G401 (cell line): Measurements from ENCODE around the gene LYSMD1. TPM values are rescaled to one million over a fixed set of nuclear protein-coding genes. Genes with fewer than 3 reads are reported as not detected.
A peak's percentile ranks its signal among the peaks of the same experiment; 100 is the strongest.

ENCODE experiments used
- DNase-seq: peaks from one replicate; pipeline ENCODE4 v3.0.0-alpha.2; 2015; ENCODE audit warnings: low spot score
- in situ Hi-C: cut with HindIII; loops from 2 replicates; pipeline ENCODE4 v1.10.0; 2016; ENCODE audit warnings: low sequenced_read_pairs, mixed read lengths
- total RNA-seq: library from RNA; depleted of rRNA; stranded (reverse); fragments of >200 nt; shearing (Covaris generic); gene quantifications from 2 replicates; pipeline ENCODE4 v1.2.3, GENCODE V29; 2014

LYSMD1 gene
- total RNA-seq, 1 experiment from 2014 or later: 8.9 TPM

GRCh38 chr1:151144474-151145303 lies 21.0 kb downstream of the LYSMD1 start:
- in situ Hi-C loops: no loop called here
- peak; percentile 32 for DNase-seq

GRCh38 chr1:151143986-151144385 lies 21.7 kb downstream of the LYSMD1 start:
- DNase-seq: no peak
- in situ Hi-C loops: no loop called here

GRCh38 chr1:151143057-151143435 lies 22.7 kb downstream of the LYSMD1 start:
- in situ Hi-C loops: no loop called here
- no peak for DNase-seq

GRCh38 chr1:151142411-151143056 lies 23.2 kb downstream of the LYSMD1 start:
- DNase-seq: no peak
- in situ Hi-C loops: no loop called here

GRCh38 chr1:151137789-151138188 lies 27.9 kb downstream of the LYSMD1 start:
- no peak for DNase-seq
- in situ Hi-C loops: no loop called here

GRCh38 chr1:151135433-151136385 lies 30.0 kb downstream of the LYSMD1 start:
- DNase-seq: no peak
- in situ Hi-C loops: no loop called here

GRCh38 chr1:151134991-151135390 lies 30.7 kb downstream of the LYSMD1 start:
- in situ Hi-C loops: no loop called here

GRCh38 chr1:151134396-151134795 lies 31.3 kb downstream of the LYSMD1 start:
- in situ Hi-C loops: no loop called here

More at GRCh38 chr1:151134991-151135390, 30.7 kb downstream of the LYSMD1 start:
- DNase-seq: no peak

GRCh38 chr1:151133018-151133806 lies 32.5 kb downstream of the LYSMD1 start:
- in situ Hi-C loops: no loop called here
- no peak for DNase-seq

More at GRCh38 chr1:151134396-151134795, 31.3 kb downstream of the LYSMD1 start:
- no peak for DNase-seq

GRCh38 chr1:151132335-151133017 lies 33.2 kb downstream of the LYSMD1 start:
- no peak for DNase-seq
- in situ Hi-C loops: no loop called here

GRCh38 chr1:151131701-151132334 lies 33.9 kb downstream of the LYSMD1 start:
- DNase-seq: no peak
- in situ Hi-C loops: no loop called here

- DNase-seq: peak; percentile 96
Observed at GRCh38 chr1:151130987-151131586, 34.6 kb downstream of the LYSMD1 start.

GRCh38 chr1:151128800-151129199 lies 36.9 kb downstream of the LYSMD1 start:
- in situ Hi-C loops: no loop called here
- no peak for DNase-seq

More at GRCh38 chr1:151130987-151131586, 34.6 kb downstream of the LYSMD1 start:
- in situ Hi-C loops: no loop called here

- in situ Hi-C loops: no loop called here
- no peak for DNase-seq
Observed at GRCh38 chr1:151124763-151125403, 40.8 kb downstream of the LYSMD1 start.

GRCh38 chr1:151113877-151114276 lies 51.8 kb downstream of the LYSMD1 start:
- no peak for DNase-seq
- in situ Hi-C loops: no loop called here
